Parathyroid adenoma (tissue), 2 donors: Measurements from ENCODE around the gene TMEM267.
"Not testable (repeated sequence)": the region's sequence is repeated elsewhere in the genome, so short reads cannot be mapped to it uniquely, and the experiment has no call there.

Experiments
- H2AFZ ChIP-seq: fragments of 300-600 bp; sonication (generic); one replicate; pipeline ENCODE4 v1.7.0; 2017; ENCODE audit warnings: antibody characterized with exemption, mild to moderate bottlenecking
- H3K27ac ChIP-seq: fragments of 300-600 bp; sonication (generic); one replicate; pipeline ENCODE4 v1.7.0; 2017
- H3K27me3 ChIP-seq: fragments of 300-600 bp; sonication (generic); one replicate; pipeline ENCODE4 v1.7.0; 2017; ENCODE audit warnings: low read length; ENCODE audit not compliant: control insufficient read depth, insufficient read depth
- H3K36me3 ChIP-seq: fragments of 300-600 bp; sonication (generic); one replicate; pipeline ENCODE4 v1.7.0; 2017; ENCODE audit warnings: low read length; ENCODE audit not compliant: control insufficient read depth, insufficient read depth
- H3K4me1 ChIP-seq: fragments of 300-600 bp; sonication (generic); one replicate; pipeline ENCODE4 v1.7.0; 2017; ENCODE audit warnings: control low read depth
- H3K4me2 ChIP-seq: fragments of 300-600 bp; sonication (generic); one replicate; pipeline ENCODE4 v1.7.0; 2017; ENCODE audit warnings: low read length
- H3K4me3 ChIP-seq: fragments of 300-600 bp; sonication (generic); one replicate; pipeline ENCODE4 v1.7.0; 2017; ENCODE audit warnings: low read depth, low read length
- H3K79me2 ChIP-seq: fragments of 300-600 bp; sonication (generic); one replicate; pipeline ENCODE4 v1.7.0; 2017; ENCODE audit warnings: control low read depth
- H3K9ac ChIP-seq: fragments of 300-600 bp; sonication (generic); one replicate; pipeline ENCODE4 v1.7.0; 2017; ENCODE audit warnings: mild to moderate bottlenecking
- H3K9me3 ChIP-seq: fragments of 300-600 bp; sonication (generic); one replicate; pipeline ENCODE4 v1.7.0; 2017; ENCODE audit warnings: low read length; ENCODE audit not compliant: control insufficient read depth
- CTCF ChIP-seq: fragments of 300-600 bp; sonication (generic); IDR thresholded peaks from one replicate; pipeline ENCODE4 v1.7.0; 2017; ENCODE audit warnings: antibody characterized with exemption, mild to moderate bottlenecking
- donor health status: primary hyperparathyroidism.

Gene TMEM267

GRCh38 chr5:43425983-43426382, 57.7 kb downstream of the TMEM267 start:
- no peaks in the 10 kb centered on the region for H3K9me3 ChIP-seq
- H3K9ac ChIP-seq, result no peak overlapping the region
- no peak overlapping the region for H2AFZ ChIP-seq
- no peak overlapping the region for H3K4me2 ChIP-seq
- H3K27me3 ChIP-seq, result no peaks in the 10 kb centered on the region
- H3K4me1 ChIP-seq, result no peaks in the 10 kb centered on the region
- H3K36me3 ChIP-seq, result no peaks in the 10 kb centered on the region
- H3K79me2 ChIP-seq, result no peaks in the 10 kb centered on the region
- no peak overlapping the region for H3K4me3 ChIP-seq
- TF ChIP-seq CTCF, result no peak
- H3K27ac ChIP-seq, result no peak overlapping the region

- not testable (repeated sequence) for H3K27ac ChIP-seq, H3K79me2 ChIP-seq, H3K4me2 ChIP-seq, H3K9me3 ChIP-seq, H3K27me3 ChIP-seq, H3K4me1 ChIP-seq, H3K9ac ChIP-seq, H3K36me3 ChIP-seq, H2AFZ ChIP-seq, H3K4me3 ChIP-seq
Measured at GRCh38 chr5:43423086-43423485, 60.6 kb downstream of the TMEM267 start.

GRCh38 chr5:43422143-43422542, 61.5 kb downstream of the TMEM267 start:
- Histone ChIP-seq H3K4me2 (no peak overlapping the region), H3K9ac (no peak overlapping the region), H3K9me3 (no peaks in the 10 kb centered on the region), H3K36me3 (no peaks in the 10 kb centered on the region), H3K4me3 (no peak overlapping the region), H3K4me1 (no peaks in the 10 kb centered on the region), H3K79me2 (no peaks in the 10 kb centered on the region), H3K27ac (no peak overlapping the region), H3K27me3 (no peaks in the 10 kb centered on the region), H2AFZ (no peak overlapping the region)
- no peak for TF ChIP-seq CTCF

GRCh38 chr5:43421450-43422133, 62.1 kb downstream of the TMEM267 start:
- H3K79me2 ChIP-seq, result no peaks in the 10 kb centered on the region
- H3K9me3 ChIP-seq, result no peaks in the 10 kb centered on the region
- no peak for TF ChIP-seq CTCF
- no peaks in the 10 kb centered on the region for H3K27me3 ChIP-seq
- H3K4me2 ChIP-seq, result no peak overlapping the region
- H2AFZ ChIP-seq, result no peak overlapping the region
- no peaks in the 10 kb centered on the region for H3K36me3 ChIP-seq
- H3K27ac ChIP-seq, result no peak overlapping the region
- H3K9ac ChIP-seq, result no peak overlapping the region
- no peaks in the 10 kb centered on the region for H3K4me1 ChIP-seq
- H3K4me3 ChIP-seq, result no peak overlapping the region

- H3K79me2 ChIP-seq, result no peaks in the 10 kb centered on the region
- no peak overlapping the region for H3K27ac ChIP-seq
- no peak for TF ChIP-seq CTCF
- no peak overlapping the region for H3K9ac ChIP-seq
- no peak overlapping the region for H2AFZ ChIP-seq
- no peak overlapping the region for H3K4me2 ChIP-seq
- H3K4me1 ChIP-seq, result no peaks in the 10 kb centered on the region
- no peaks in the 10 kb centered on the region for H3K27me3 ChIP-seq
- no peaks in the 10 kb centered on the region for H3K36me3 ChIP-seq
- no peak overlapping the region for H3K4me3 ChIP-seq
- H3K9me3 ChIP-seq, result no peaks in the 10 kb centered on the region
Measured at GRCh38 chr5:43420241-43420640, 63.4 kb downstream of the TMEM267 start.
